22Rv1 (cell line): ENCODE results near the gene DEGS1.
A peak's percentile ranks its signal among the peaks of the same experiment; 100 is the strongest.

Experiments
- ZFX ChIP-seq: fragments of 450-650 bp; IDR thresholded peaks from 2 replicates; pipeline ENCODE4 v1.6.1; 2017; ENCODE audit warnings: antibody characterized with exemption, borderline replicate concordance
- TF ChIP-seq, protein P1 (sequence below): fragments of 450-650 bp; IDR thresholded peaks from 2 replicates; pipeline ENCODE4 v1.5.1; 2017; ENCODE audit warnings: mild to moderate bottlenecking

DNA sequence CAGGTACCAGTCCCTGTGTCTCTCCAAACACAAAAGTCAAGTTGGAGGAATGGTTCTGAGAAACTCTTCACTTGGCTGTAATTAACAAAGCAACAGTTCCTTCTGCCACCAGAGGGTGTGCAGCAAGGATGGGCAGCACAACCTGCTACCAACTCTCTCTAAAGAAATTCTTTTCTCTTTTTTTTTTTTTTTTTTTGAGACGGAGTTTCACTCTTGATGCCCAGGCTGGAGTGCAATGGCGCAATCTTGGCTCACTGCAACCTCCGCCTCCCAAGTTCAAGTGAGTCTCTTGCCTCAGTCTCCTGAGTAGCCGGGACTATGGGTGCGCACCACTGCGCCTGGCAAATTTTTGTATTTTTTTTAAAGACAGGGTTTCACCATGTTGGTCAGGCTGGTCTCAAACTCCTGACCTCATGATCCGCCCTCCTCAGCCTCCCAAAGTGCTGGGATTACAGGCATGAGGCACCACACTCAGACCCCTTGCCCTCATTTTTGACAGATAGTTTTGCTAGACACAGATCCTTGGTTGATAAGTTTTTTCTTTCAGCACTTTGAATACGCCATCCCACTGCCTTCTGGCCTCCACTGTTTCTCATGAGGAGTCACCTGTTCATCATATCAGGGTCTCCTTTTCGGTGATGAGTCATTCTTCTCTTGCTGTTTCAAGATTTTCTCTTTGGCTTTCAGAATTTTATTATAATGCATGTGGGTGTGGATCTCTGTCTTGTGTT, 12.1 kb upstream of the DEGS1 start:
- TF ChIP-seq, protein P1, sequence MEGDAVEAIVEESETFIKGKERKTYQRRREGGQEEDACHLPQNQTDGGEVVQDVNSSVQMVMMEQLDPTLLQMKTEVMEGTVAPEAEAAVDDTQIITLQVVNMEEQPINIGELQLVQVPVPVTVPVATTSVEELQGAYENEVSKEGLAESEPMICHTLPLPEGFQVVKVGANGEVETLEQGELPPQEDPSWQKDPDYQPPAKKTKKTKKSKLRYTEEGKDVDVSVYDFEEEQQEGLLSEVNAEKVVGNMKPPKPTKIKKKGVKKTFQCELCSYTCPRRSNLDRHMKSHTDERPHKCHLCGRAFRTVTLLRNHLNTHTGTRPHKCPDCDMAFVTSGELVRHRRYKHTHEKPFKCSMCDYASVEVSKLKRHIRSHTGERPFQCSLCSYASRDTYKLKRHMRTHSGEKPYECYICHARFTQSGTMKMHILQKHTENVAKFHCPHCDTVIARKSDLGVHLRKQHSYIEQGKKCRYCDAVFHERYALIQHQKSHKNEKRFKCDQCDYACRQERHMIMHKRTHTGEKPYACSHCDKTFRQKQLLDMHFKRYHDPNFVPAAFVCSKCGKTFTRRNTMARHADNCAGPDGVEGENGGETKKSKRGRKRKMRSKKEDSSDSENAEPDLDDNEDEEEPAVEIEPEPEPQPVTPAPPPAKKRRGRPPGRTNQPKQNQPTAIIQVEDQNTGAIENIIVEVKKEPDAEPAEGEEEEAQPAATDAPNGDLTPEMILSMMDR, result peak; percentile 86
- no peak for TF ChIP-seq ZFX
